Urothelium cell line (cell line): ENCODE results near the gene NR4A1.

ENCODE experiments used
- DNase-seq: peaks from one replicate; pipeline ENCODE4 v3.0.0; 2011; ENCODE audit warnings: low spot score, mixed read lengths
- FAIRE-seq: peaks from 2 replicates; lab custom pipeline; 2011; peaks lifted over from hg19 to GRCh38; lab: Jason Lieb, UNC

NR4A1 gene

DNA sequence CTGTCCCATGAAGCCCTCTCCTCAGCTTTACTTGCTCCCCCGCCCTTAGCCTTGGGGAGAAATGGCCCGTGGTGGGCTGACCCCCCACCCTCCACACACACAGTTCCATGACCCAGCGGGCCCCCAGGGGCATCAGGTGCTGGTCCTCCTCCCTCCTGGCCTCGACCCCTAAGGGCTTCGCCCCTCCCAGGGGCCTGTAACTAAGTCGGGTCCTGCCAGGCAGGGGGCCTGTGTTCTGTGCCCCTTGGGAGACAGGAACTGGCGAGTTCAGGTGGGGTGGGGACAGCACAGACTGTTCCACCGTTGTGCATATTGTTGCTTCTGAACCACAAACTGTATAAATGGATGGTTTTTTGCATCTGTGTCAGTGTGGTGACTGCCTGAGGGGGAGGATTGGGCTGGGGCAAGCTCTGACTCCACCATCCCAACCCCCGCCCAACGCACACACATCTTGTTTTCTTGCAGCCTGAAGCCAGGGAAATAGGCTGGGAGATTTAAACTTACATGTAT, 35.7 kb upstream of the NR4A1 start:
- DNase-seq (no peak), FAIRE-seq (no peak)

- FAIRE-seq (no peak), DNase-seq (no peak)
Measured at GRCh38 chr12:52018433-52019112, 32.7 kb upstream of the NR4A1 start.

DNA sequence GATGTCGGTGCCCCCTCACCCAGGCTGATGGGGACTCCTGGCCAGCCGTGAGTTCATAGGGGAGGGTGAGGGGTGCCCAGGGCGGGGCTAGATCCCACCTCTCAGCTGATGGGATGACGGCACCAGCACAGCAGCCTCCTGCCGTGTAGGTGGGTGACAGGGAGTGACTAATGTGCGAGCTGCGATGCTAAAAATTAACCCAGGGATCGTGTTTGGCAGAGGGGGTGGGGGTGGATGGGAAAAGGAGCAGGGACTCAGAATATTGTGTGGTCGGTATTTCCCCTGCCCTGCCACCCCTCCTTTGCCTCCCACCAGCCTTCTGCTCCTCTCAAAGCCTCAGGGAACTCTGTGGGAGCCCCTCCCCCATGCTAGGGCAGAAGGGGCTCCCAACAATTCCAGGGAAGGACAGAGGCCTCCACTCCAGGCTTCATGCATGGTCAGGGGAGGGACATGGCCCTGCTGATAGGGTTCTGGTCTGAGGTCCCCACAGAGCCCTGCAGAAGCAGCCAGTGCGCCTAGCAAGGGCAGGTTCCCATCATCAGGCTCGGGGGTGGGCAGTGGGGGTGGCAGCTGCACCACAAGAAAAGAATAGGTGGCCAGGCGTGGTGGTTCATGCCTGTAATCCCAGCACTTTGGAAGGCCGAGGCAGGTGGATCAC, 32.0 kb upstream of the NR4A1 start:
- no peak for DNase-seq
- FAIRE-seq = no peak

DNA sequence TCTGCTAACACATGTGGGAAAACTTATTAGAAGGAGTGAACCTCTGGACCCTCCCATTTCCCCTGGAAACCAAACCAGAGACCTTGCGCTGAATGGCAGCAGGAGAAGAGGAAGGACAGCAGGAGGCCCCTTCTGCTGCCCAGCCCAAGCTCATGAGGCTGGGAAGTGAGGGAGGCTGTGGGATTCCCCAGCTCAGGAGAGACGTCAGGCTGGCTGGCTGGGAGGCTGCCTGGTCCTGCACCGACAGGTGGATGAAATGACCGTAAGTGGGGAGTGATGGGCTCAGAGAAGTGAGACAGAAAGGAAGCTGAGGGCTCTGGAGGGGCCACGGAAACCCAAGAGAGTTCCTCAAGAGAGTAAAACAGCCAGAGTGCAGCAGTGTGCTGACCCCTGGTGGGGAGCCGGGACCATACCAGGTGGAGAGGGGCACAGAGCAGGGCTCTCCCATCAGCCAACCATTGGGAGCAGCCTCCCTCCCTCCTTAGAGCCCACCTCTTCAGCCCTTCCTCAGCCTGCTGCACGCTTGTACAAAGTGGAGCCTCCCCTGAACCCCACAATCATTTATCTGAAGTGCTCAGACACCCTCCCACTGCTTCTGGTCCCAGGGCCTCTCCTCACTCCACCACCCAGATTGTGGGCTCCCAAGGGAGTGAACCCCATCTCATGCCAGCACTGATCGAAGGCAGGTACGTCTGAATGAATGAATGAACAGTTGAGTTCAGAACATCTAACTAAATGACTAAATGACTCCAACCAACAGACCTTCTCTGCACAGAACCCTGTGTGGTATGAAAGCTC, 30.5 kb upstream of the NR4A1 start:
- FAIRE-seq (no peak), DNase-seq (peak; percentile 65)

- peak; percentile 37 for DNase-seq
- no peak for FAIRE-seq
Measured at GRCh38 chr12:52022841-52023181, 28.4 kb upstream of the NR4A1 start.

- FAIRE-seq = peak; percentile 84
- peak; percentile 91 for DNase-seq
Measured at GRCh38 chr12:52023182-52023975, 27.9 kb upstream of the NR4A1 start.

DNA sequence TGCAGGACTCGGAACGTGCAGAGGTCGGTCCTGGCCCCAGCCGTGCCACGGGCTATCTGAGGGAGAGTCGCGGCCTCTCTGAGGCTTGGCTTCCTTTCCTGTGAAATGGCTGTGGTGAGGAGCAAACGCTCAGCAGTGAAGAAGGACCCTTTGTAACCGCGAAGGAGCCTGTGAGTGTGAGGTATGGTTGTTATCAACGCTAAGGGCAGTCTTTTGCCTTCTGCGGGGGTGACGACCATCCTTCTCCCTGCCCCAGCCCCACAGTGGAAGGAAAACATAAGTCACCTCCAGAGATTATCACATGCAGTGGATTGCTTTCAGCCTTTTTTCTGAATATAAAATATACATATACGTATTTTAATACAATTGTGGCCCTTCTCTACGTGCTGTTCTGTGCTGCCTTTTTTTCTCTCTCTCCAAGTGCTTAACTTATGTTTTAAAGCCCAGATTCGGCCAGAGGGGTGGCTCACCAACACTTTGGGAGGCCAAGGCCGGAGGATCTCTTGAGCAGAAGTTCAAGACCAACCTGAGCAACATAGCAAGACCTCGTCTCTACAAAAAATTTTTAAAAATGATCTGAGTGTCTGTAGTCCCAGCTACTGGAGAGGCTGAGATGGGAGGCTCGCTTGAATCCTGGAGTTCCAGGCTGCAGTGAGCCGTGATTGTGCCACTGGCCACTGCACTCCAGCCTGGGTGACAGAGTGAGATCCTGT, 27.1 kb upstream of the NR4A1 start:
- no peak for DNase-seq
- no peak for FAIRE-seq

DNA sequence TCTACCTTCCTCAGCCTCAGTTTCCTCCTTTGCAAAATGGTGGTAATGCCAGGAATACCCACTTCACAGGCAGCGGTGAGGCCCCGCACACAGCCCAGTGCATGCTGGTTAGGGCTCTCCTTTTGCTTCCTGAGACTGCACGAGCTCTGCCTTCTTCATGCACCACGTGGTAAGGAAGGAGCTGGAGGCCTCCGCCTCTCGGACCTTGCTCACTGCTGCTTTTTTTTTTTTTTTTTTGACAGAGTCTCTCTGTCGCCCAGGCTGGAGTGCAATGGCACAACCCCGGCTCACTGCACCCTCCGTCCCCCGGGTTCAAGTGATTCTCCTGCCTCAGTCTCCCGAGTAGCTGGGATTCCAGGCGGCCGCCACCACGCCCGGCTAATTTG, 26.4 kb upstream of the NR4A1 start:
- DNase-seq (no peak), FAIRE-seq (no peak)

- FAIRE-seq = no peak
- DNase-seq = no peak
Measured at GRCh38 chr12:52026263-52026662, 25.0 kb upstream of the NR4A1 start.

- FAIRE-seq = no peak
- DNase-seq = no peak
Measured at GRCh38 chr12:52027085-52027843, 24.0 kb upstream of the NR4A1 start.

- DNase-seq = no peak
- no peak for FAIRE-seq
Measured at GRCh38 chr12:52029685-52030084, 21.6 kb upstream of the NR4A1 start.

DNA sequence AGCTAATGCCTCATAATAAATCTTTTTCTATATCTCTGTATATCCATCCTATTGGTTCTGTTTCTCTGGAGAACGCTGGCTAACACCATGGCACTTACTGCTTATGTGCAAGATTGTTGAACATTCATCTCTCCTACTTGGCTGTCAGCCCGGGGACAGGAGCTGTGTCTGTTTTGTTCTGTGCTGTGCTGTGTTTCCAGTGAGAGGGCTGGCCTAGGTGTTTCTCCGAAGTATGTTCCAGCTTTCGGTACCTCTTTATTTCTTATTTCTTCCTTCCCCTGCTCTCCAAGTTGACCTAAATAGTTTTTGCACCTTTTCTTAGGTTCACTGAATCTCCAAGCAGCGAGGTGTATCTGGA, 18.8 kb upstream of the NR4A1 start:
- FAIRE-seq = no peak

DNA sequence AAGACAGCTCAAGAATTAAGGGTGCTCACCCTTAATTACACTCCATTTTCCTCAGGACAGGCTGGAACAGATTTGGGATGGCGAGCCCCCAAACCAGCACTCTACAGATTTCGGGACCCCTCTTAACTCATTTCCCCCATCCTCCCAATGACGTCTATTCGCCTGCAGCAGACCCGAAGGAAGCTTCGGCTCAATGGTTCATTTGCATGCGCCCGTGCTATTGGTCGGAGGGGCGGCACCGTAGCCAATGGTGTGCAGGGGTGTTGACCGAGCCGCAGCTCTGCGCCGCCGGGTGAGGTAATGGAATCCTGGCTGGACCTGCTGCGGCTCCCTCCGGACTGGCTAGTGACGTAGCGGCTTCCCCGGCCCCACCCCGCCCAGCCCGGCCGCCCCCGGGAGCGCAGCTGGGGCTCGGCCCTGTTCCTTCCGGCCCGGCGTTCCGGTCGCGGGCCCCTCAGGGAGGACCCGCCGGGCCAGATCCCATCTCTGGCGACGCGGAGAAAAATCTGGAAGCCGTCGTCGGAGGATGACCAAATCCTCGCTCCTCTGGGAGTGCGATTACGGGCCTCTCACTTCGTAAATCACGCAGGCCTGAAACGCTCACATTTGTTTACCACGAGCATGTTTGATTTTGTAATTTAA, 18.3 kb upstream of the NR4A1 start:
- DNase-seq (peak; percentile 98), FAIRE-seq (peak; percentile 95)

More for the DNA sequence above, 18.8 kb upstream of the NR4A1 start:
- DNase-seq = no peak

DNA sequence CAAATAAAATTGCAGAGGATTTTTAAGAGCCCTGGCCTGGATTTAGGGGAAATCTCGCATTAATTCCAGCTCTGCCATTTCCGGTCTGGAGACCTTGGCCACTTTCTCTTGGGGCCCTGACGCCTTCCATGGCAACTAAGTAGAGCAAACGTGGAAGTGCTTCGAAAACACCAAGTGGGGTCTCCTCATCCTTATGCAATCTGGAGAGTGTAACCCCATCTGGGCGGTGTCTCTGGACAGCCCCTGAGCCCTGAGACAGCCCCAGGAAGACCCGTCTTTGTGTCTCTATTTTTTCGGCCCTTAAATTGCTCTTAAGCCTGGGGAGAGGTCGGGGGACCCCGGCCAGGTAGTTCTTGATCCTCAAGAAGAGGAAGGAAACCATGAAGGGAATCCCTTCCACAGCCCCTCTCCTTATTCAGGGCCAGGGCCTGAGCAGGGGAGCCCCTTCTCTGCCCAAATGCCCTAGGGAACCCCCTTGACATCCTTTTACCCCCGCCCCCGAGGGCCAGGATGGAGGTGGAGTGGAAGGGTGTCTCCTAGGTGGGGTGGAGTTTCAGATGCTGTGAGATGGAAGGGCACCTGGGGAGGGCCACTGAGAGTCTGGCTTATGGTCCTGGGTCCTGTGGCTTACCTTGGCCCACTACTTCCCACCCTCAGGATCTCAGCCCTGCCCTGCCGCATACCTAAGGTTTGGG, 17.6 kb upstream of the NR4A1 start:
- no peak for FAIRE-seq
- DNase-seq = no peak

- FAIRE-seq (no peak), DNase-seq (no peak)
Measured at GRCh38 chr12:52035190-52035589, 16.1 kb upstream of the NR4A1 start.

DNA sequence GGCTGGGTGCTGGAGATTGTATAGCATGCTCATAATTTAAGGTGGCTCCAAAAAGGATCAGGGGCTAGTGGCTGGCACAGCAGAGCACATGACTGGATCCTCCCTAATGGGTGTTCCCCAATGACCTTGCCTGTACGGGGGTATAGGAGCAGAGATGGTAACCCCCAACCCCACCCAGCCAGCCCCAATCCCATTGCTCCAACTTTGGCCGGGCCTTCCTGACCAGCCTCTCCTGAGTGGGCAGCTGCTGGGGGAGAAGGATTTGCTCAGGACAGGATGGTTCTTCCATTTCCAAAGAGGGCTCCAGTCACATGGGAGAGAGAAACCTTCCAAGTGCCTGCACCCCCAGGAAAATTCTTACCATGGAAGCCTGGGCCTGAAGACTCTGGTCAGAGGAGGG, 15.3 kb upstream of the NR4A1 start:
- no peak for DNase-seq

GRCh38 chr12:52036587-52037171, 14.6 kb upstream of the NR4A1 start:
- peak; percentile 90 for DNase-seq
- FAIRE-seq = peak; percentile 23

More for the DNA sequence above, 15.3 kb upstream of the NR4A1 start:
- no peak for FAIRE-seq

DNA sequence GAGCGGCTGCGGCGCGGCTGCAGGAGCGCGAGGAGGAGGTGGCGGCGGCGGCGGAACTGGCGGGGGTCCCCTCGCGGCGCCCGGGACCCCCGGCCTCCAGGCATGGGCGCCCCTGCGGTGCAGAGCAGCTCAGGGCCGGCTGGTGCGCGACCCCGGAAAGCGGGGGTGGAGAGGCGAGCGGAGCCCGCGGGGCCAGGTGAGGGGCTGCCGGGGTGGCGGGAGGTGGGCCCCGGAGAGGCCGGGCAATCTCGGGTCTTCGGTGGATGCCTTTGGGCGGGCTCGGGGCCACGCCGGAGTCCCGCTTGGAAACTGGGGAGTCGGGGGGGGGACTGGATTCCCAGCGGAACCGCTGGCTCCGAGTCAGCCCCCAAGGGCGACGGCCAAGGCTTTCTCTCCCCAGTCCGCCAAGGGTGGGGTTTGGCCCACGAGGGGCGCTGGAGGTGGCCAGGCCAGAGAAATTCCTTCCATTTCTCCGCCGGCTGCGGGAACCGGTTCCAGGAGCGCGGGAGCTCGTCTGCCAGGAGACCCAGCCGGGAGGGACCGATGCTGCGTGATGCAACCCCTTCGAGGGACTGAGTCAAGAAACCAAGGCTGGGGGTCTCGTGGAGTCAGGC, 13.9 kb upstream of the NR4A1 start:
- DNase-seq (peak; percentile 60), FAIRE-seq (no peak)
